ENCODE data around the gene CDCP2.
"Not testable (repeated sequence)": the region's sequence is repeated elsewhere in the genome, so short reads cannot be mapped to it uniquely, and the experiment has no call there.

Gene CDCP2

DNA sequence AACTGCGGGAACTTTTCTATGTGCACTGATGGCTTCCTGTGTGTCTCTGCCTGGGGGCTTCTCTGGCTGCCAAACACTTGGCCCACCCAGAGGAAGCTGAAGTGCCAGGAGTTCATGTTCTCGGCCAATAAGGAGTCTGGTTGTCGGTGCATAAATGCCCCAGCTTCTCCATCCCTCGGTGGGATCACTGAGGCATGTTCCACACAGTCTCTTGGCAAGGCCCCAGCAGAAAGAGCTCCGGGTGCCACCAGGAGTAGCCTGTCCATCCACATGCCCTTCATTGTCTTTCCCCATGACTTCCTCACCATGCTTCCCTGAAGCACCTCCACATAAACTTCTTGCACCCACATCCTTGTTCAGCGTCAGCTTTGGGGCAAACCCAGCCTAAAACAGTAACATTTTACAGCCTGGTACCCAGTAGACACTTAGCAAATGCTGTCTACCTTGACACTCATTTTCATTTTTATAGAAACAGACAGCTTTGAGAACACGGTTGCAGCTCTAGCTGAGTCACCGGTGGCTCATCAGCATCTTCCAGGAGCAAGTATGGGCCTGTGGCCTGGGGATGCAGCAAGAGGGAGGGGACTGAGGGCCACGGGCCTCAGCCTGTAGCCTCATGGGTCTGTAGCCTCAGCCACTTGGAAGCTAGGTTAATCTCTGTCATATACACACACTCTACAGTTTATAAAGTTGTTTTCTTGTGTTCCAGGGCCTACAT lies 14.8 kb upstream of the CDCP2 start:
- no peak for DNase-seq

DNA sequence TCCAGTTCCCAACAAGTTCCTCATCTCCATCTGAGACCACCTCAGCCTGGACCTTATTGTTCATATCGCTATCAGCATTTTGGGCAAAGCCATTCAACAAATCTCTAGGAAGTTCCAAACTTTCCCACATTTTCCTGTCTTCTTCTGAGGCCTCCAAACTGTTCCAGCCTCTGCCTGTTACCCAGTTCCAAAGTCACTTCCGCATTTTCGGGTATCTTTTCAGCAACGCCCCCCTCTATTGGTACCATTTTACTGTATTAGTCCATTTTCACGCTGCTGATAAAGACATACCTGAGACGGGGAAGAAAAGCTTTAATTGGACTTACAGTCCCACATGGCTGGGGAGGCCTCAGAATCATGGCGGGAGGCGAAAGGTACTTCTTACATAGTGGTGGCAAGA lies 13.6 kb upstream of the CDCP2 start:
- DNase-seq: not testable (repeated sequence)

DNA sequence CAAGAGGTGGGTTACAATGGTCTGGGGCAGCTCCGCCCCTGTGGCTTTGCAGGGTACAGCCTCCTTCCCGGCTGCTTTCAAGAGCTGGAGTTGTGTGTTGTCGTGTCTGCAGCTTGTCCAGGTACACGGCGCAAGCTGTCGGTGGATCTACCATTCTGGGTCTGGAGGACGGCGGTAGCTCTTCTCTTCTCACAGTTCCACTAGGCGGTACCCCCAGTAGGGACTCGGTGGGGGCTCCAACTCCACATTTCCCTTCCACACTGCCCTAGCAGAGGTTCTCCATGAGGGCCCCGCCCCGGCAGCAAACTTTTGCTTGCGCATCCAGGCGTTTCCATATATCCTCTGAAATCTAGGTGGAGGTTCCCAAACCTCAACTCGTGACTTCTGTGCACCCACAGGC lies 12.3 kb upstream of the CDCP2 start:
- DNase-seq: no peak

DNA sequence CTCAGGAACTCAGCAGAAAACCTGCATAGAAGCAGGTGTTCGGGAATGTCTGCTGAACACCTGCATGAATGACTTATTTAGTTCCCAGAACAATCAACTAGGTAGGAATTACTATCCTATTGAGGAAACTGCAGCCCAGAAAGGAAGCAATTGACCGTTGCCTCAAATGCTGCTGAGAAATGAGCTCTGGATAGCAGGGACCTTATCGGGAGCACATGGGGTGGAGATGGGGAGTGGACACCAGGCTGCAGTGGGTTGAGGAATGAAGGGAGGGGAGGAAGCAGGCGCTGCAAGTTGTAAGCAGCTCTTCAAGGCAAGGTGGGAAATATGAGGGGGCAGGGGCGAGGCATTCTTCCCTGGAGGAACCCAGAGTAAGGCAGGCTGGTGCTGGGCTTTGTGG lies 10.8 kb upstream of the CDCP2 start:
- no peak for DNase-seq

DNA sequence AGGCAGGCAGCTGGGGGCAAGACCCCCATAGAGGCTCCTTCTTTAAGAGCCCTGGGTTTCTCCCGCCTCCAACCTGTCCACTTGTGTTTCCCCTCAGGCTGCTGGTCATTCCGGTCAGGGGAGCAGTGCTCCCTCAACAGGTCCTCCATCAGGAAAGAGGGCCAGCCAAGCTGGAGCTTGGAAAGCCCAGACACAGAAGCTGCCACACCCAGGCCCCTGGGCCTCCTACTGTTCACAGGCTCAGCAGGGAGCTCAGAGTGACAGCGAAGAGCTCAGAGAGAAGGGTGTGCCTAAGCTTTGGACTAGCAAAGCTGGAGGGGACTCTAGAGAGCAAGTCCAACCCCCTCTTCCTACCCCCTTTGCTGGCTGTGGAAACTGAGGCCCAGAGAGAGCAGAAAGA lies 10.3 kb upstream of the CDCP2 start:
- DNase-seq: no peak

DNA sequence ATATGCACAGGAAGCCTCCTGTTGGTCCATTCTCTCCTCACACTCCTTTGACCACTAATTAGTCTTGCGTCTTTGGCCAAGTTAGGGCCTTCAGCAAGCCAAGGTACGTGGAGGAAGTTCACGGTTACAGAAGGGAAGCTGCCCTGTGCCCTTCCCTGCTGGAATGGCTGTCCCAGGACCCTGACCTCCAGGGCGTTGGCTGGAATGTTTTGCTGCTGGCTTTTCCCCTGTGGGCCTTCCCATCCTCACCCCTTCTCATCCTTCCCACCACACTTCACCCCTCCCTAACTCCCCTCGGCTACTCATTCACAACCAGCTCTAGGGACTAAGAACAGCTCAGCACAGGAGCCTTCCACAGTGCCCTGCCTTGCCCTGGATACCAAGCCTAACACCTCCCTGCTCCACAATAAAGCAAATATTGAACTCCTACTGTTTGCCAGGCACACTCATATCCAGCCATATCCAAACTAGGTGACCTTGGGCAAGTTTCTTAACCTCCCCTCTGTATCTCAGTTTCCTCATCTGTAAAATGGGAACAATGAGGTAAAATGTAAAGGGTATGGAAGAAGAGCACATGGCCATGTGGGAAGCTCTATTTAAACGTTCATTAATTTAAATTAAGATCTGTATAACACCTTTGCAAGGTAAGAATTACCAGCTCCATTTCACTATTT lies 8.8 kb upstream of the CDCP2 start:
- no peak for DNase-seq

DNA sequence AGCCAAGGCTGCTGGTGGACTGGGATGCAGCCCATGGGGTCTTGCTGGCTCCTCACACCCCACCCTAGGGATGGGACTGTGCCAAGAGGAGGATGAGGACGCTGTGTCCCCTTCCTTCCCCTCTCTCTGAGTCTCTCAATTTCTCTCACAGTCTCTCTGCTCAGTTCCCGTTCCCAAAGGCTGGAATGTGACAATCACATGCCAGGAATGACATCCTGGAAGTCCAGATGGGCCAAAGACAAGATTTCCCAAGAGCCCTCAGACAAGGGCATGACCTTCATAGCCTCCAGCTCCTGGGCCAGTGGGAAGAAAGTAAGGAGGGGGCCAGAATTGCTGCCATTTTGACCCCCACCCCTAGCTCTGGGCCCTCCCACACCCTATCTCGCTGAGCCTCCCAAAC lies 7.6 kb upstream of the CDCP2 start:
- no peak for DNase-seq

DNA sequence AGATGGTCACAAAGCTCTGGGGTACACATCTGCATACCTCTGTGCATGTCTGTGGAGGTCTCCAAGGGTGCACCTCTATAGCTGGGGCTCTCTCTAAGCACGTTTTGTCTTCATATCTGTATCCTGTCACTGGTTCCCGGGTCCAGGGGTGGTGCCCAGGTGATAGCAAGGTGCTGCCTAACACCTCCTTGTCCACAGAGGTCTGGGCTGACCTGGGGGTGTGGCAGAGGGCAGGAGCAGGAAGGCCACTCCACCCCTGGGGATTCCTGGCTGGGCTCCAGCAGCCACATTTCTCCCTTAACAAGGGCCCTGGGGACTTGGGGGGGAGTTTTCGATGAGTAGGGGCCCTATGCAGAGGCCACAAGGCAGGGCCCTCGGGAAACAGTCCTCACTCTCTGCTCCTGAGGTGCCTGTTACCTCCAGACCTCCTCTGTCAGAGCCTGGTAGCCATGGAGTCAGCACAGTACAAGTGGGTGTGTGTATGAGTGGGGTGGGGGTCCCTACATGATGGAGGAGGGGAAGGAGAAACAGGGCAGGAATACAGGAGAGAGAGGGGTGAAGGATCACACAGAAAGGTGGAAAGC lies 7.0 kb upstream of the CDCP2 start:
- DNase-seq: no peak

DNA sequence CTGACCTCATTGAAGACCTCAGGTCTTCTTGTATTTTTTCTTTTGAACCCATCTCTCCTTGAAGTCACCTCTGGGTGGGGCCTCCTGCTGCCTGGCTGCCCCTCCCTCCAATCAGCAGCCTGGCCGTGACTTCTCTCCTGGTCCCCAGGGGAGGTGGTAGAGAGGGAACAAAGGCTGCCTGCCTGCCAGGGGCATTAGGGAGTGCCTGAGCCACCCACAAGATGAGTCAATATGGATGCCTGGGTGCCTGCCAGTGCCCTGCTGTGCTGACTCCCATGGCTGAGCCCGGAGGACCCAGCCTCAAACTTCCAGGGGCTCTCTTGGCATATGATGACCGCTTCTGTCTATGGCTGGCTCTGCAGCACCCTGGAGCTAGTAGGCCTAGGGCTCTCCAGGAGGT lies 5.3 kb upstream of the CDCP2 start:
- no peak for DNase-seq

DNA sequence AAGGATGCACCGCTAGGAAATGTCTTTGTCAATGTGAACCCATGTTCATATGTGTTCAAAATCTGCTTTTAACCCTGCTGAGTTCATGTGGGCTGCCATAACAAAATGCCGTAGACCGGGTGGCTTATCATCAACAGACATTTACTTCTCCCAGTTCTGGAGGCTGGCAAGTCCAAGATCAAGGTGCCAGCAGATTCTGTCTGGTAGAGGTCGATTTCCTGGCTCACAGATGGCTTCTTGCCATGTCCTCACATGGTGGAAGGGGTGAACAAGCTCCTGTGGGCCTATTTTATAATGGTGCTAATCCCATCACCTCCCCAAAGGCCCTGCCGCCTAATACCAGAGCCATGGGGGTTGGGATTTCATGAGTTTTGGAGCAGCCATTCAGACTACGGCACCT lies 4.6 kb upstream of the CDCP2 start:
- no peak for DNase-seq

DNA sequence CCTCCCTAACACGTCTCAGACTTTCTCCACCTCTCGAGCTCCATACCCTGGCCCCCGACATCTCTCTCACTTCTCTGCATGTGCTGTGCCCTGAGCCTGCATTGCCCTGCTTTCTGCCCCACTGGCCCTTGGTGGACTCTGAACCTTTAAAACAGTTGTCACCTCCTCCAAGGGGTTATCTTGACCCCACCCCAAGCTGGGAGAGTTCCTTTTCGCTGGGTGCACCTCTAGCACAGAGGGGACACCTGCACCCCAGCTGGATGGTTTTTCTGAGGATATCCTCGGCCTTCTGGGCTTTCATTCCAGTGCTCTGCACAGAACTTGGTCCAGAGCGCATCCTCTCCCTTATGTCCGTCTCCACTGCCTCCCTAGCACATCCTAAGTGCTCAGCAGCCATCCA lies 4.2 kb upstream of the CDCP2 start:
- DNase-seq: no peak

DNA sequence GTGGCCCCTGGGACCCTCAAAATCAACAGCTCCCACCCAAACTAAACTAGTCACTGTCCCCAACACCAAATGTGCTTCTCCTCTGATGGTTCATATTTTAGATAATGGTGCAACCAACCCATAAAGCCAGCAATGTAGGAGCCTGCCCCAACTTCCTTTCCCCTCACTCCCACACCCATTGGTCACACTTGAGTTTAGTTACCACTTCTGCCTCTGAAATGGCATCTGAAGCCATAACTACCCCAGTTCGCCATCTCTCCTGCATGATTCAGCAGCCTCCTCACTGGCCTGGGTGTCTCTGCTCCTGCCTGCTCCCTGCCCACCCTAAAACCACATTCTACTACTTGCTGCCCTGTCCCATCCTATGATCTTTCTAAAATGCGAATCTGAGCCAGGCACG lies 3.4 kb upstream of the CDCP2 start:
- no peak for DNase-seq

DNA sequence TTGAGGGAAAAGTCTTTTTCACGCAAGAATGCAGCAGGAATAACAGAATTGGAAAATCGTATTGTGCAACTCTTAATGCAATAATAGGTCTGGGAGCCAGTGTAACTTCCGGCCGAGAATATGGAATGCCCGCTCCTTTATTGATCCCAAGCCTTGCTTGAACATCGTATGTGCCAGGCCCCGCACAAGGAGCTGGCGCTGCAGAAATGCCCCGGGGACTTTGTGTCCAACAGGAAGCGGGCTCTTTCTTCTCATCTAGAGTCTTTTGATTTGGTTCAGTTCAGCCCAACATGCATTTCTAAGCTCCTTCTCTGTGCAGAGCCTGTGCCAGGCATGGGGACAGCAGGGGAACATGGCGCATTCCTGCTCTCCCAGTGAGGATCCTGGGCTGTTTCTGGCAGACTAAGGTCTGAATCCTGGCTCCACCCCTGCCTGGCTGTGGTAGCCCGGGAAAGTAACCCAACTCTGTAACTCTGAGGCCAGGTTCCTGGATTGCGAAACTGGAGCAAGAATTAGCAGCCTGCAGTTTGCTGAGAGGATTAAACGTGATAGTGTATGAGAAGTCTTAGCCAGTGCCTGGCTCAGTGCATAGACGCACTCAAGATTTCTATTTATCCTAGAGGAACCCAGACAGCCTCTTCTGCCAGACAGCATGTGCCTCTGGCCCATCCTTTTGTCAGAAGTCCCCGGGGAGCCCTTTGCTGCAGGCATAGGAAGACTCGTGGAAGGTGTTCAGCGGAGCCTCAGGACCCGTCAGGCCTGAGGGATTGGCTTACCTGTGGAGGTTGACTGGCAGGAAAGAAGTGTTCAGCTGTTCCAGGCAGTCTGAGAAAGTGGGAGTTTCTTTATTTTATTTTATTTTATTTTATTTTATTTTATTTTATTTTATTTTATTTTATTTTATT lies 987 bp upstream of the CDCP2 start:
- DNase-seq: no peak

DNA sequence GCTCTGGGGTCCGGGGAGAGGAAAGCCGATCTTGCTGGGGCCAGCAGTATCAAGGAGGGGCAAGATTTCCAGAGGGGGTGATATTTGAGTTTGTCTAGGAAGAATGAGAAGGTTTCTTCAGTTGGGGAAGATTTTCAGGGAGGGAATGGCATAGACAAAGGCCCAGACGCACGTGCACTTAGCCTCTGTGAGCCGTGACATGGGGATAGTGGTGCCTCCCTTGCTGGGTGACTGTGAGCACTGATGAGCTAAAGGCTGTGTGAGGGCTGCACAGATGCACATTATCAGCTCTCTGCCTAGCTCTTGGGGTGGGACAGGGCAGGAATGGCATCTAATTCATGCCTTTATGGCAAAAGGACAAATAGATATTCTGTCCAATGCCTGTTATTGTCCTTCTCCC lies 1.8 kb downstream of the CDCP2 start:
- no peak for DNase-seq

DNA sequence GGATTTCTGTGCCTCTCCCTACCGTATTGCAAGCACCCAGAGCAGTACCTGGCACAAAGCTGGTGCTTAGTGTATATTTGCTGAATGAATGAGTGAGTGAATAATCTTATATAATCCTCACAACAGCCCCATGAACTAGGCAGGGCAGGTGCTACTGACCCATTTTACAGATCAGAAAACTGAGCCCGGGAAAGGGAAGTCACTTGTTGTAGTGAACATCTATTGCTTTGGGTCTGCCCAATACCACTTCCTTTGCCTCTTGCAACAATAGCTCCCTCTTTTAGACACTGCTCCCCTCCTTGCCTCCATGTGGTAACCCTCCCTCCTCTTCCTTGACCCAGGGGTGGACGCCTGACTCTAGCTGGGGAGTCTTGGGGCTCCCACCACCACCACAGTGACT lies 3.1 kb downstream of the CDCP2 start:
- DNase-seq: no peak

DNA sequence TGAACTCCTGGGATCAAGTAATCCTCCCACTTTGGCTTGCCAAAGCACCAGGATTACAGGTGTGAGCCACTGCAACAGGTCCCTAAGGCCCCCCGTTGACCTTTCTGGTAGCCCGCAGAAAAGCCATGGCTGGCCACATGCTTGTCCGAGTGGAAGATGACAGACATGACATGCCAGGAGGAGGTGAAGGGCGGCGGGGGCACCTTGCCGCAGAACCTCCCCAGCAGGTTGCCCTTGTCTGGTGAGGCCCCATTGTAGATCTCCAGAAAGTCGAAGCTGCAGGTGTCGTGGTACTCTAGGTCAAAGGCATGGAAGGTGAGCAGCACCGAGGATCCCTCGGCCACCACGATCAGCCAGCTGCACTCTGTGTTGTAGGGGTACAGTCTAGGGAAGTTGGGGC lies 8.4 kb downstream of the CDCP2 start:
- DNase-seq: no peak

DNA sequence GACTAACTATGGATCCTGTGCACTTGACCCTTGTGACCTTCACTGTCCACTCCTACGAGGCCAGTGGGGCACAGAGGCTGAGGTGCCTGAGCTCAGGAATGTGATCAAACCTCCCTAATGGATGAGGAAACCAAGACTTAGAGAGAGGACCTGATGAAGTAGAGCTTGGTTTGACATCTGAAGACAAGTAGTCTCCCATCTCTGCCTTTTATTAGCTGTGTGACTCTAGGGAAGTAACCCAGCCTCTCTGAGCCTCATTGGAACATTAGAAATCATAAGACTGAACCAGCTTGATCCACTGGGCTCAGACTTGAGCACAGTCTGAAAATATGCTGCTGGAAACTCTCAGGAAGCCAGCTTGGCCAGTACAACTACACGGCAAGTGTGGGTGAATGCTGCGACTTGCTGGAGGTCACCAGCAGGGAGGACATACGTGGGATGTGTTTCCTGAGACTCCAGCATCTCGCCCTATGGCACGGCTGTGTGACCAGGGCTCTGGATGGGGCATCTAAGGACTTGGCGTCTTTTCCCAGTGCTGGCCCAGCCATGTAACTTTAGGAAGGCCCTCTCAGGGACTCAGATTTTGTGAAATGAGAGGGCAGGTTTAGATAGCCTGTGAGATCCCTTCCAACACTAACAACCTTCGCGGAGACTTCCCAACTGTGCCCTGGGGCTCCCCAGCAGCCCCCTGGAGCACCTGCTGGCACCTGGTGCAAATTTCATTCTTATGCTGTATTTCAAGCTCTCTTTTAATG lies 10.5 kb downstream of the CDCP2 start:
- DNase-seq: no peak

DNA sequence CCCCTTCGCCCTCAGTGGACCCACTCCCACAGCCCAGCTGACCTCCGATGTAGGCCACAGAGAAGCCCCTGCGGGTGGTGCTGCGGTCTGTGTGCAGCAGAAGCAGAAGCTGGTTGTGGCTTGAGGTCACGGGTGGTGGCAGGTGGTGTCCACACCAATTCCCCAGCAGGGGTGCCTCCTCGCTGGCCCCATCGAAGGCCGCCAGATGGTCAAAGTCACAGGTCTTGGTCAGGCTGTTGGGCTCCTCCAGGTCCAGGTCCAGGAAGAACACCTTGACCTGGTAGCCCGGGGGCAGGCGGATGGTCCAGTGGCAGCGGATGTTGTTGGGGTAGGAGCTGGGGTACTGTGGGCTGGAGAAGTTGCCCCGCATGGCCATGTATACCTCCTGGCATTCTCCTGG lies 13.1 kb downstream of the CDCP2 start:
- no peak for DNase-seq

DNA sequence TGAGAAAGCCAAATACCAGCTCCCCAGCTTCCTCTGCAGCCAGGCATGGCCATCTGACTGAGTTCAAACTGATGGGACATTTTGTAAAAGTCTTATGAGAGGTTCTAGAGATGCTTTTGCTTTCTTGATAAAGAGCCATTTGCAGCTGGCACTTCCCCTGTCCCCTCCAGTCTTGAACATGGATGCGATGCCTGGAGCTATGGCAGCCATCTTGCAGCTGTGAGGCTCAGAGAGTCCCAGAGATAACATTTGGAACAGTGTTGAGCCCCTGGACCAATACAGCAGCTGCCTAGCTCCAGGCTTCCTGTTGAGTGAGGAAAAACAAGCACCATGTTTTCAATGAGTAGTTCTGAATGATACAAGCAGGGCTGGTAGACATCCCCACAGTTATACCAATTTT lies 13.8 kb downstream of the CDCP2 start:
- no peak for DNase-seq

DNA sequence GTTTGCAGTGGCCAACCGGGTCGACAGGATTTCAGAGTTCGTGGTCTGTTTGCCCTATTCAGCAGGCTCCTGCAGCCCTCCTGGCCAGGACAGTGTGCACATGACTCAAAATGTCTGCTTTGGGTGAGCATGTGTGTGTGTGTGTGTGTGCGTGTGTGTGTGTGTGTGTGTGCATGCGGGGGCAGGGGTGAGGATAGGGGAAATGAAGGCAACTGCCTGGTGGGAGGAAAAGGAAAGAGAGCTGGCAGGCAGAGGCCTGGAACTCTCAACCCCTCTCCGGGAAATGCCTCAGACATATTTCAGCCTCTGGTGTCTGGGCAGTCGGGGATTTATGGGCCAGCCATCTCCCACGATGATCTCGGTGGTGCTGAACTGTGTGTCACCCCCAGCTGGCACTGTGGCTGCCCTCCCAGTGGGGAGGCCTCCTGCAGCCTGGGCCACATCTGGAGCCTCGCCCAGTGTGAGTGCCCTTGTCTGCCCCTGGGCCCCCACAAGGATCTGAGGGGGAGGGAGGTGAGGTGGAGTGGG lies 15.2 kb downstream of the CDCP2 start:
- DNase-seq: no peak

DNA sequence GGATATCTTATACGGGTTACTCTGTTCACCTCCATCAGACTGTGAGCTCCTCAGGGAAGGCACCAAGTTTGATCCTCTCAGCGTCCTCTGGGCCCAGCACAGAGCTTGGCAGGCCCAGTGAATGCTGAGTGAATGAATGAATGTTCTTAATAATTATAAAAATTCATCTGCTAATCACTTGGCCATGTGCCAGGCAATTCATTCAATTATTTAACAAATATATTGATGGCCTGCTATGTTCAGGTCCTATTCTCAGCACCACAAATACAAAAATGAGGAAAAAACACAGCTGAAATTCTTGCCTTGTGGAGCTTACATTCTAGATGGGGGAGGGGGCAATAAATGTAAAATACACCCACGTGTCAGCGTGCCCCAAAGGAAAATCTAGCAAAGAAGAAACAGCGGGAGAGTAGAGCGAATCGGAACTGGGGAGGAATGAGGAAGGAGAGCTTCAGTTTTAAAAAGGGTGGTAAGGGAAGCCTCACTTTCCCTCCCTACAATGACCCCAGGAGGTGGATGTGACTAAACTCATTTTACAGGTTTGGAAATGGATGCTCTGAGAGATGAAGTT lies 15.8 kb downstream of the CDCP2 start:
- no peak for DNase-seq

DNA sequence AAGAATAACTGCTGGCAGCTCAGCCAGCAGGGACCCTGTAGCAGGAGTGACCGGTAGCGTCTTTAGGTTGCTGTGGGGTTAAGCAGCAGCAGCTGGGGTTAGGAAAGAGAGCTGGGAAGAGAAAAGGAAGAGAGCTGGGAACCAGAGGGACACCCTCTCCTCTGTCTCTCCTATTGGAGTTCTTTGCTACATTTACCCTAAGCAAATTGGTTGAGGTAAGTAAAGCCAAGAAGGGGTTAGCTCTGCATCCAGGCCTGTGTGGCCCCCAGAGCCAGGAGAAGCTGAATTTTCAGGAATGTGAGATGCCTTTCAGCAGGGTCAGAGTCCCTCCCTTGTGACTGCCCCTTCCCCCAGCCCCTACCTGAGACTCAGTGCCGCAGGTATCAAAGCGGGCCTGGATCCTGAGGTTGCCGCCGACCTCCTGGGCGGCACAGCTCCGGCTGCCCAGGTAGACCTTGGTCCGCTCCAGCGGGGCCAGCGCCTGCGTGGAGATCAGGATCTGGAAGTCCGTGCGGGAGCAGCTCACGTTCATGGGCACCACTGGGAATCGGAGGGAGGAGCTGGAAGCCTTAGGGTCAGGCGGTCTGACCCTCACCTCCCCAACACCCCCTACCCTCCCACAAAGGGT lies 16.4 kb downstream of the CDCP2 start:
- no peak for DNase-seq
